ENCODE measurements around the gene NFKB1. TPM values are rescaled to one million over a fixed set of nuclear protein-coding genes. Genes with fewer than 3 reads are reported as not detected.

The NFKB1 gene
- total and polyA plus RNA-seq, 9 of the 15 experiments (the other 6 are each of a cell fraction or from before 2014, with no cell fraction given) = 2.4 to 14.5 (median 10.3) TPM

GRCh38 chr4:102533904-102534303 is 32.7 kb downstream of the NFKB1 start:
- no peak overlapping the region for H2AFZ ChIP-seq (ENCODE audit: low read depth, low read length)
- no peaks in the 10 kb centered on the region for H3K4me1 ChIP-seq (replicated peaks in 1 of 2; ENCODE audit: control insufficient read depth in 2 of 2, insufficient read depth in 2 of 2, low read length in 2 of 2)
- no TSS peak for BruUV-seq (replicated peaks)
- WGBS (ENCODE audit: insufficient coverage, low coverage, missing lambda C conversion rate) = 84% methylated on average over 2 of the region's 2 CpGs
- no peak overlapping the region for H3K4me3 ChIP-seq
- no peaks in the 10 kb centered on the region for H3K27me3 ChIP-seq (ENCODE audit: control insufficient read depth in 2 of 2, insufficient read depth in 2 of 2, low read length in 2 of 2)
- H3K9ac ChIP-seq (ENCODE audit: insufficient read depth in 1 of 2, low read depth in 2 of 2, low read length in 2 of 2) = no peak overlapping the region
- ChIA-PET POLR2A (no interaction called here), CTCF (ENCODE audit: low intra/inter-chr PET ratio) (no interaction called here)
- TF ChIP-seq ZNF174 (CRISPR knock-in tag; IDR thresholded peaks at IDR 0.05) (no peak), ARID3A (IDR thresholded peaks at IDR 0.05; ENCODE audit: borderline replicate concordance, low read depth, low read length) (no peak), ZNF436 (CRISPR knock-in tag; IDR thresholded peaks at IDR 0.05) (no peak), ZNF280A (IDR thresholded peaks at IDR 0.05; ENCODE audit: low read depth, partially characterized antibody) (no peak), MAZ (CRISPR knock-in tag; conservative IDR thresholded peaks at IDR 0.05 in 1 of 2, IDR thresholded peaks at IDR 0.05 in 1 of 2) (no peak), ZNF124 (CRISPR knock-in tag; IDR thresholded peaks at IDR 0.05) (no peak), ZNF551 (CRISPR knock-in tag; IDR thresholded peaks at IDR 0.05) (no peak), UBTF (IDR thresholded peaks at IDR 0.05; ENCODE audit: borderline replicate concordance in 1 of 2, low read depth in 2 of 2, low read length in 2 of 2) (no peak), RFX7 (CRISPR knock-in tag; IDR thresholded peaks at IDR 0.05) (no peak)
- no peaks in the 10 kb centered on the region for H4K20me1 ChIP-seq (replicated peaks; ENCODE audit: control insufficient read depth, insufficient read depth, low read length)
- intact Hi-C loops (cut with micrococcal nuclease) (no loop called here), in situ Hi-C loops (cut with MboI) (no loop called here)
- no peak for FAIRE-seq
- H3K4me2 ChIP-seq (ENCODE audit: insufficient read depth, low read length) = no peak overlapping the region
- no peak for ATAC-seq
- DNase-seq (ENCODE audit: extremely low read depth in 1 of 4, low spot score in 3 of 4) = no peak
- no peaks in the 10 kb centered on the region for H3K9me3 ChIP-seq (replicated peaks; ENCODE audit: control insufficient read depth, insufficient read depth, low read depth, low read length)
- H3K79me2 ChIP-seq (ENCODE audit: control insufficient read depth, insufficient read depth, low read length) = no peaks in the 10 kb centered on the region
- no peaks in the 10 kb centered on the region for H3K36me3 ChIP-seq (ENCODE audit: control insufficient read depth, insufficient read depth, low read length)
- no peak overlapping the region for H3K27ac ChIP-seq (ENCODE audit: extremely low read depth, low read depth, low read length)
- no peaks in the 10 kb centered on the region for H3K9me1 ChIP-seq (ENCODE audit: control insufficient read depth, insufficient read depth, low read length)

All from K562 (cell line).